ENCODE measurements around the gene INTS11. TPM values are rescaled to one million over a fixed set of nuclear protein-coding genes. Genes with fewer than 3 reads are reported as not detected.

The INTS11 gene
- total and polyA plus RNA-seq, 2 of the 13 experiments (the other 11 are each of a cell fraction or from before 2014, with no cell fraction given) = 52.8 to 94.8 TPM

- TF ChIP-seq IRF1 (CRISPR knock-in tag; IDR thresholded peaks at IDR 0.05; ENCODE audit: low read depth) = no peak
- no peak; the same call in 1 of the 2 replicates for TF ChIP-seq CSRNP1 (CRISPR knock-in tag; IDR thresholded peaks at IDR 0.05)
- no peak for TF ChIP-seq ZNF512 (CRISPR knock-in tag; IDR thresholded peaks at IDR 0.05)
- no peak for TF ChIP-seq ZNF576 (CRISPR knock-in tag; IDR thresholded peaks at IDR 0.05)
- TF ChIP-seq, protein P1, sequence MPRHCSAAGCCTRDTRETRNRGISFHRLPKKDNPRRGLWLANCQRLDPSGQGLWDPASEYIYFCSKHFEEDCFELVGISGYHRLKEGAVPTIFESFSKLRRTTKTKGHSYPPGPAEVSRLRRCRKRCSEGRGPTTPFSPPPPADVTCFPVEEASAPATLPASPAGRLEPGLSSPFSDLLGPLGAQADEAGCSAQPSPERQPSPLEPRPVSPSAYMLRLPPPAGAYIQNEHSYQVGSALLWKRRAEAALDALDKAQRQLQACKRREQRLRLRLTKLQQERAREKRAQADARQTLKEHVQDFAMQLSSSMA (CRISPR knock-in tag; IDR thresholded peaks at IDR 0.05) = peak; percentile 84; the same call in 1 of the 2 replicates
- no peak for TF ChIP-seq ZNF670 (CRISPR knock-in tag; IDR thresholded peaks at IDR 0.05; ENCODE audit: borderline replicate concordance)
- TF ChIP-seq ZNF839 (CRISPR knock-in tag; IDR thresholded peaks at IDR 0.05; ENCODE audit: borderline replicate concordance) = no peak
- no peak for TF ChIP-seq ZNF629 (CRISPR knock-in tag; conservative IDR thresholded peaks at IDR 0.05)
- TF ChIP-seq HOXA7 (CRISPR knock-in tag; IDR thresholded peaks at IDR 0.05) = no peak
- no peak for TF ChIP-seq SCMH1 (CRISPR knock-in tag; IDR thresholded peaks at IDR 0.05; ENCODE audit: borderline replicate concordance)
- peak; percentile 58; the same call in 1 of the 2 replicates for TF ChIP-seq CBFB (CRISPR knock-in tag; IDR thresholded peaks at IDR 0.05)
- TF ChIP-seq EZH2 (conservative IDR thresholded peaks at IDR 0.05; ENCODE audit: low read depth, low read length) = no peak
- no peak for TF ChIP-seq HMG20B (CRISPR knock-in tag; conservative IDR thresholded peaks at IDR 0.05)
- TF ChIP-seq, protein P2, sequence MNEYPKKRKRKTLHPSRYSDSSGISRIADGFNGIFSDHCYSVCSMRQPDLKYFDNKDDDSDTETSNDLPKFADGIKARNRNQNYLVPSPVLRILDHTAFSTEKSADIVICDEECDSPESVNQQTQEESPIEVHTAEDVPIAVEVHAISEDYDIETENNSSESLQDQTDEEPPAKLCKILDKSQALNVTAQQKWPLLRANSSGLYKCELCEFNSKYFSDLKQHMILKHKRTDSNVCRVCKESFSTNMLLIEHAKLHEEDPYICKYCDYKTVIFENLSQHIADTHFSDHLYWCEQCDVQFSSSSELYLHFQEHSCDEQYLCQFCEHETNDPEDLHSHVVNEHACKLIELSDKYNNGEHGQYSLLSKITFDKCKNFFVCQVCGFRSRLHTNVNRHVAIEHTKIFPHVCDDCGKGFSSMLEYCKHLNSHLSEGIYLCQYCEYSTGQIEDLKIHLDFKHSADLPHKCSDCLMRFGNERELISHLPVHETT (CRISPR knock-in tag; conservative IDR thresholded peaks at IDR 0.05) = no peak
- TF ChIP-seq, protein P3, sequence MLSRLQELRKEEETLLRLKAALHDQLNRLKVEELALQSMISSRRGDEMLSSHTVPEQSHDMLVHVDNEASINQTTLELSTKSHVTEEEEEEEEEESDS (CRISPR knock-in tag; IDR thresholded peaks at IDR 0.05; ENCODE audit: borderline replicate concordance) = no peak
- TF ChIP-seq MTA1 (CRISPR knock-in tag; IDR thresholded peaks at IDR 0.05; ENCODE audit: borderline replicate concordance) = peak; percentile 83; the same call in 1 of the 2 replicates
- TF ChIP-seq ZNF784 (CRISPR knock-in tag; IDR thresholded peaks at IDR 0.05; ENCODE audit: borderline replicate concordance) = no peak
- peak; percentile 54; the same call in 1 of the 2 replicates for TF ChIP-seq ELF1 (CRISPR knock-in tag; IDR thresholded peaks at IDR 0.05)
- TF ChIP-seq ZZZ3 (CRISPR knock-in tag; IDR thresholded peaks at IDR 0.05; ENCODE audit: borderline replicate concordance) = no peak
- TF ChIP-seq ZNF776 (CRISPR knock-in tag; IDR thresholded peaks at IDR 0.05) = 0 out of 2 replicates have a peak, but pooled peaks have one; percentile 16
- no peak for TF ChIP-seq HMGA1 (CRISPR knock-in tag; conservative IDR thresholded peaks at IDR 0.05)
Observed at GRCh38 chr1:1281533-1282321, 42.7 kb downstream of the INTS11 start (continued).
